GM20000 (cell line): ENCODE results near the gene EFNA5.

Source experiments
- DNase-seq: peaks from one replicate; pipeline ENCODE4 v3.0.0; 2012; ENCODE audit warnings: low spot score
- CTCF ChIP-seq: IDR thresholded peaks from 2 replicates; pipeline ENCODE4 v1.5.1; 2012; ENCODE audit warnings: mild to moderate bottlenecking, control low read depth; ENCODE audit errors: extremely low read depth, missing control alignments

The EFNA5 gene

GRCh38 chr5:107486489-107486888 is 184.2 kb downstream of the EFNA5 start:
- peak; percentile 40 for DNase-seq
- no peak for TF ChIP-seq CTCF

- no peak for TF ChIP-seq CTCF
- no peak for DNase-seq
Measured at GRCh38 chr5:107485184-107485583, 185.6 kb downstream of the EFNA5 start.

- TF ChIP-seq CTCF = no peak
- no peak for DNase-seq
Measured at GRCh38 chr5:107484281-107484680, 186.5 kb downstream of the EFNA5 start.

- DNase-seq = no peak
- TF ChIP-seq CTCF = no peak
Measured at GRCh38 chr5:107483231-107484024, 187.3 kb downstream of the EFNA5 start.

GRCh38 chr5:107478068-107478641 is 192.6 kb downstream of the EFNA5 start:
- DNase-seq = no peak
- no peak for TF ChIP-seq CTCF

- DNase-seq = no peak
- TF ChIP-seq CTCF = no peak
Measured at GRCh38 chr5:107477492-107477891, 193.2 kb downstream of the EFNA5 start.

GRCh38 chr5:107476783-107477182 is 194.0 kb downstream of the EFNA5 start:
- DNase-seq = peak; percentile 48
- no peak for TF ChIP-seq CTCF
